ENCODE results near the gene ITPR2. TPM values are rescaled to one million over a fixed set of nuclear protein-coding genes. Genes with fewer than 3 reads are reported as not detected.

Gene ITPR2
- polyA plus RNA-seq, 1 experiment: 3.5 TPM

GRCh38 chr12:26768611-26769603 is 64.1 kb downstream of the ITPR2 start:
- ChIA-PET POLR2A (no interaction called here), CTCF (no interaction called here)
- DNase-seq (ENCODE audit: low read depth): no peak
- Histone ChIP-seq H3K36me3 (ENCODE audit: control insufficient read depth, insufficient read depth, low read length) (no peaks in the 10 kb centered on the region), H3K4me3 (ENCODE audit: low read depth, low read length) (no peak overlapping the region), H3K27me3 (ENCODE audit: control insufficient read depth, insufficient read depth, low read length) (no peaks in the 10 kb centered on the region)
- no peak for TF ChIP-seq CTCF (IDR thresholded peaks at IDR 0.05; ENCODE audit: insufficient read depth, low read depth, low read length)

DNA sequence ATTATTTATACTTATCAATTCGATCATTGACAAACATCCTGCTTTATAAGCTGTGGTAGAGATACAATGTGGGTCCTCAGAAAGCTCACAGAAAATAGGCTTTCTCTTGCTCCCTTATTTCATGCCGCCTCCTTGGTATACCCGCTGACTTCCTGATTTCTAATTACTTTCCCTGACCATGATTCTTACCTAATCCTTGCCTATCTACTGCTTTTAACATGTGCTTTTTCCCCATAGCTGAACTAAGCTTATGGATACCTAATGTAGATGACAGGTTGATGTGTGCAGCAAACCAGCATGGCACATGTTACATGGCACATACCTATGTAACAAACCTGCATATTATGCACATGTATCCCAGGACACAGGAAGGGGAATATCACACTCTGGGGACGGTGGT is 65.1 kb downstream of the ITPR2 start:
- CTCF ChIA-PET: interaction anchor here (1.2 to 1.4 kb wide), 2 partner anchors 9 to 26 kb away, joined by 4 read pairs; no protein-coding TSS in a partner anchor
- Histone ChIP-seq H3K27me3 (ENCODE audit: control insufficient read depth, insufficient read depth, low read length) (no peaks in the 10 kb centered on the region), H3K36me3 (ENCODE audit: control insufficient read depth, insufficient read depth, low read length) (no peaks in the 10 kb centered on the region), H3K4me3 (ENCODE audit: low read depth, low read length) (no peak overlapping the region)
- POLR2A ChIA-PET: no interaction called here
- no peak for DNase-seq (ENCODE audit: low read depth)
- TF ChIP-seq CTCF (IDR thresholded peaks at IDR 0.05; ENCODE audit: insufficient read depth, low read depth, low read length): no peak

GRCh38 chr12:26767116-26767515 is 65.9 kb downstream of the ITPR2 start:
- TF ChIP-seq CTCF (IDR thresholded peaks at IDR 0.05; ENCODE audit: insufficient read depth, low read depth, low read length): no peak
- H3K27me3 ChIP-seq (ENCODE audit: control insufficient read depth, insufficient read depth, low read length): no peaks in the 10 kb centered on the region
- H3K36me3 ChIP-seq (ENCODE audit: control insufficient read depth, insufficient read depth, low read length): no peaks in the 10 kb centered on the region
- ChIA-PET CTCF (interaction anchor here (1.2 to 1.4 kb wide), 2 partner anchors 9 to 26 kb away, joined by 4 read pairs; no protein-coding TSS in a partner anchor), POLR2A (no interaction called here)
- no peak for DNase-seq (ENCODE audit: low read depth)
- no peak overlapping the region for H3K4me3 ChIP-seq (ENCODE audit: low read depth, low read length)

DNA sequence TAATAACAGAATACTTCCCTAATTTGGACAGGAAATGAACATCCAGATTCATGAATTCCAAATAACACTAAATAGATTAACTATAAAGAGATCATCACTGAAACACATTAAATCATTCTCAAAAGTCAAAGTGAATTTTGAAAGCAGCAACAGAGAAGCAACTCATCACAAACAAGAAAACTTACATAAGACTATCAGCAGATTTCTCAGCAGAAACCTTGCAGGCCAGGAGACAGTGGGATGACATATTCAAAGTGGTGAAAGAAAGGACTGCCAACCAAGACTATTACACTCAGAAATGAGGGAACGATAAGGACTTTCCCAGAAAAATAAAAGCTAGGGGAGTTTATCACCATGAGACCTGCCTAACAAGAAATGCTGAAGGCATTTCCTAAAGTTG is 70.8 kb downstream of the ITPR2 start:
- DNase-seq (ENCODE audit: low read depth): no peak
- TF ChIP-seq CTCF (IDR thresholded peaks at IDR 0.05; ENCODE audit: insufficient read depth, low read depth, low read length): no peak
- POLR2A ChIA-PET: no interaction called here
- H3K4me3 ChIP-seq (ENCODE audit: low read depth, low read length): no peak overlapping the region
- no peaks in the 10 kb centered on the region for H3K36me3 ChIP-seq (ENCODE audit: control insufficient read depth, insufficient read depth, low read length)
- H3K27me3 ChIP-seq (ENCODE audit: control insufficient read depth, insufficient read depth, low read length): no peaks in the 10 kb centered on the region
- CTCF ChIA-PET: no interaction called here

GRCh38 chr12:26761775-26762174 is 71.2 kb downstream of the ITPR2 start:
- no peak overlapping the region for H3K4me3 ChIP-seq (ENCODE audit: low read depth, low read length)
- no peak for TF ChIP-seq CTCF (IDR thresholded peaks at IDR 0.05; ENCODE audit: insufficient read depth, low read depth, low read length)
- no peaks in the 10 kb centered on the region for H3K36me3 ChIP-seq (ENCODE audit: control insufficient read depth, insufficient read depth, low read length)
- POLR2A ChIA-PET: no interaction called here
- CTCF ChIA-PET: no interaction called here
- no peak for DNase-seq (ENCODE audit: low read depth)
- no peaks in the 10 kb centered on the region for H3K27me3 ChIP-seq (ENCODE audit: control insufficient read depth, insufficient read depth, low read length)

Measured in BJ (cell line).